ENCODE results near the gene BCAS3. TPM values are rescaled to one million over a fixed set of nuclear protein-coding genes. Genes with fewer than 3 reads are reported as not detected.

The BCAS3 gene
- total RNA-seq = 21.3 and 23.7 TPM in 2 replicates

GRCh38 chr17:60677308-60678117 is at the start of gene BCAS3:
BCAS3 (plus strand) TSS chr17:60677851.
- peak; percentile 99 for DNase-seq (ENCODE audit: low read depth)
- H3K4me3 ChIP-seq (ENCODE audit: low read depth, low read length) = peak within 1 kb of the TSS; percentile 73
- TF ChIP-seq CTCF (IDR thresholded peaks at IDR 0.05; ENCODE audit: insufficient read depth, low read depth, low read length) = no peak

- no peak for TF ChIP-seq CTCF (IDR thresholded peaks at IDR 0.05; ENCODE audit: insufficient read depth, low read depth, low read length)
- no peak for DNase-seq (ENCODE audit: low read depth)
- H3K4me3 ChIP-seq (ENCODE audit: low read depth, low read length) = no peak overlapping the region
Observed at GRCh38 chr17:60628252-60628889, 49.3 kb upstream of the BCAS3 start.

- no peak for TF ChIP-seq CTCF (IDR thresholded peaks at IDR 0.05; ENCODE audit: insufficient read depth, low read depth, low read length)
- DNase-seq (ENCODE audit: low read depth) = no peak
- H3K4me3 ChIP-seq (ENCODE audit: low read depth, low read length) = no peak overlapping the region
Observed at GRCh38 chr17:60629120-60629519, 48.5 kb upstream of the BCAS3 start.

- no peak for TF ChIP-seq CTCF (IDR thresholded peaks at IDR 0.05; ENCODE audit: insufficient read depth, low read depth, low read length)
- DNase-seq (ENCODE audit: low read depth) = peak; percentile 64
- no peak overlapping the region for H3K4me3 ChIP-seq (ENCODE audit: low read depth, low read length)
Observed at GRCh38 chr17:60630352-60630751, 47.3 kb upstream of the BCAS3 start.

- H3K4me3 ChIP-seq (ENCODE audit: low read depth, low read length) = no peak overlapping the region
- DNase-seq (ENCODE audit: low read depth) = no peak
- no peak for TF ChIP-seq CTCF (IDR thresholded peaks at IDR 0.05; ENCODE audit: insufficient read depth, low read depth, low read length)
Observed at GRCh38 chr17:60631119-60631518, 46.5 kb upstream of the BCAS3 start.

- H3K4me3 ChIP-seq (ENCODE audit: low read depth, low read length) = no peak overlapping the region
- DNase-seq (ENCODE audit: low read depth) = no peak
- no peak for TF ChIP-seq CTCF (IDR thresholded peaks at IDR 0.05; ENCODE audit: insufficient read depth, low read depth, low read length)
Observed at GRCh38 chr17:60637683-60638082, 40.0 kb upstream of the BCAS3 start.
